Gastrocnemius medialis (tissue), 4 donors: ENCODE data around the gene ZNF700. TPM values are rescaled to one million over a fixed set of nuclear protein-coding genes. Genes with fewer than 3 reads are reported as not detected.
"Not testable (repeated sequence)": the region's sequence is repeated elsewhere in the genome, so short reads cannot be mapped to it uniquely, and the experiment has no call there.

Experiments used
- ATAC-seq, 2 donors: fragments of 150-250 bp; one replicate each; pipeline ENCODE4 v1.9.1; 2016
- DNase-seq, 2 donors: peaks; one replicate each; pipeline ENCODE4 v3.0.0-alpha.2; 2019
- H3K27ac ChIP-seq, 4 donors: fragments of 200-600 bp; sonication (generic); 1 replicate in 1 of 4; 2 replicates in 3 of 4; pipeline ENCODE4 v1.5.1; 2016 to 2018; ENCODE audit warnings: mild to moderate bottlenecking in 2 of 4, moderate library complexity in 1 of 4
- H3K27me3 ChIP-seq, 3 donors: fragments of 200-600 bp; sonication (generic) in 2 of 3; 1 replicate in 1 of 3; 2 replicates in 2 of 3; pipeline versions ENCODE4 v1.5.1 to v1.6.0; 2016 to 2019; ENCODE audit warnings: mild to moderate bottlenecking in 1 of 3, moderate library complexity in 1 of 3
- H3K36me3 ChIP-seq, 2 donors: fragments of 200-600 bp; sonication (generic) in 1 of 2; one replicate each; pipeline ENCODE4 v1.5.1; 2017 to 2018
- H3K4me1 ChIP-seq, 2 donors: fragments of 200-600 bp; sonication (generic) in 1 of 2; one replicate each; pipeline ENCODE4 v1.5.1; 2016 to 2017; ENCODE audit warnings: mild to moderate bottlenecking in 2 of 2
- H3K4me3 ChIP-seq, 4 donors: fragments of 200-600 bp; sonication (generic) in 3 of 4; 1 replicate in 1 of 4; 2 replicates in 3 of 4; pipeline ENCODE4 v1.5.1; 2016 to 2019; ENCODE audit warnings: mild to moderate bottlenecking in 2 of 4
- H3K9me3 ChIP-seq, 3 donors: fragments of 200-600 bp; sonication (generic) in 2 of 3; 1 replicate in 1 of 3; 2 replicates in 2 of 3; pipeline ENCODE4 v1.5.1; 2016 to 2019
- POLR2A ChIP-seq, 2 donors: fragments of 450-650 bp; IDR thresholded peaks; one replicate each; pipeline ENCODE4 v1.6.1; 2017; ENCODE audit warnings: antibody characterized with exemption in 2 of 2, mild to moderate bottlenecking in 2 of 2, moderate library complexity in 2 of 2
- in situ Hi-C, 4 donors: fragments of 200-750 bp; cut with MboI; loops; one replicate each; pipeline versions ENCODE4 v1.15.0 to v1.8.0; 2017; ENCODE audit warnings: low sequenced_read_pairs in 4 of 4
- intact Hi-C: fragments of 100-400 bp; cut with DNase I; formaldehyde crosslinking; loops from one replicate; pipeline ENCODE4 v1.15.1; 2023; ENCODE audit warnings: low total_unique reads
- total RNA-seq, 4 donors: library from RNA; depleted of rRNA; stranded (reverse); fragments of >200 nt; gene quantifications; one replicate each; pipeline versions ENCODE4 v1.1.0 to v1.2.3, GENCODE V29; 2016
- TF ChIP-seq, protein P1 (sequence below), 5 experiments: fragments of 450-650 bp in 3 of 5; fragments of 200-600 bp in 2 of 5; sonication (generic) in 2 of 5; IDR thresholded peaks in 4 of 5; conservative IDR thresholded peaks in 1 of 5; 1 replicate in 4 of 5; 2 replicates in 1 of 5; pipeline ENCODE4 v1.5.1; 2016 to 2019; ENCODE audit warnings: antibody characterized with exemption in 5 of 5, mild to moderate bottlenecking in 3 of 5, moderate library complexity in 3 of 5

Gene ZNF700
- total RNA-seq, 4 donors from 2014 or later: 1.3 to 5.8 (median 4.0) TPM

DNA sequence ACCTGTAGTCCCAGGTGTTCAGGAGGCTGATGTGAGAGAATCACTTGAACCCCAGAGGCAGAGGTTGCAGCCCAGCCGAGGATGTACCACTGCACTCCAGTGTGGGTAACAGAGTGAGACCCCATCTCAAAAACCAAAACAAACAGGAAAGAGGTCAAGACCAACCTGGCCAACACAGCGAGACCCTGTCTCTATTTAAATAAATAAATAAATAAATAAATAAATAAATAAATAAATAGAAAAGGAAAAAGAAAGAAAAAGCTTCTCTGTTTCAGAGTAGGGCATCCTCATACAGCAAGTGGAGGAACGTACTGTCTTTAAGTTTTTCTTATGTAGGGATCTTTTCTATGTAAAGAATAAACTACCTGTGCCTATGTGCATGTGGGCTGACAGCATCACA lies 2.3 kb downstream of the ZNF700 start:
- Histone ChIP-seq H3K27me3 (no peaks in the 10 kb centered on the region), H3K36me3 (no peaks in the 10 kb centered on the region), H3K27ac (no peak overlapping the region), H3K4me1 (peaks cover 4 to 20% of the 10 kb centered on the region in 2 donors), H3K4me3 (no peak overlapping the region), H3K9me3 (no peaks in the 10 kb centered on the region)
- DNase-seq (no peak), ATAC-seq (no peak)
- TF ChIP-seq POLR2A (IDR thresholded peaks at IDR 0.05): no peak
- TF ChIP-seq, protein P1, sequence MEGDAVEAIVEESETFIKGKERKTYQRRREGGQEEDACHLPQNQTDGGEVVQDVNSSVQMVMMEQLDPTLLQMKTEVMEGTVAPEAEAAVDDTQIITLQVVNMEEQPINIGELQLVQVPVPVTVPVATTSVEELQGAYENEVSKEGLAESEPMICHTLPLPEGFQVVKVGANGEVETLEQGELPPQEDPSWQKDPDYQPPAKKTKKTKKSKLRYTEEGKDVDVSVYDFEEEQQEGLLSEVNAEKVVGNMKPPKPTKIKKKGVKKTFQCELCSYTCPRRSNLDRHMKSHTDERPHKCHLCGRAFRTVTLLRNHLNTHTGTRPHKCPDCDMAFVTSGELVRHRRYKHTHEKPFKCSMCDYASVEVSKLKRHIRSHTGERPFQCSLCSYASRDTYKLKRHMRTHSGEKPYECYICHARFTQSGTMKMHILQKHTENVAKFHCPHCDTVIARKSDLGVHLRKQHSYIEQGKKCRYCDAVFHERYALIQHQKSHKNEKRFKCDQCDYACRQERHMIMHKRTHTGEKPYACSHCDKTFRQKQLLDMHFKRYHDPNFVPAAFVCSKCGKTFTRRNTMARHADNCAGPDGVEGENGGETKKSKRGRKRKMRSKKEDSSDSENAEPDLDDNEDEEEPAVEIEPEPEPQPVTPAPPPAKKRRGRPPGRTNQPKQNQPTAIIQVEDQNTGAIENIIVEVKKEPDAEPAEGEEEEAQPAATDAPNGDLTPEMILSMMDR (IDR thresholded peaks at IDR 0.05 in 4 of 5, conservative IDR thresholded peaks at IDR 0.05 in 1 of 5): no peak
- intact Hi-C loops: loop anchor here (10.0 kb wide), 1 partner anchor 138 kb away; the partner anchor contains the start of gene ZNF844
- in situ Hi-C loops: no loop called here

DNA sequence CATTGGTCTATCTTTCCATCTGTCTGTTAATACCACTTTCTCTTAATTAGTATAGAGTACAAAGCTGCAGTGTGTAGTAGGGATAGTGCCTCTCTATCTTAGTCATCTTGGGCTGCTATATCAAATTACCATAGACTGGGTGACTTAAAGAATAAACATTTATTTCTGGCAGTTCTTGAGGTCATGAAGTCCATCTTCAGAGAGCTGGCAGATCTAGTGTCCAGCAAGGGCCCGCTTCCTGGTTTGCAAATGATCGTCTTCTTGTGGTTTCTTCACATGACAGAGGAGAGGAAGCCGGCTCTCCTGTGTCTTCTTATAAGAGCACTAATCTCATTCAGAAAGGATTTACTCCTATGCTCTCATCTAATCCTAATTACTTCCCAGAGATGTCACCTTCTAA lies 6.1 kb downstream of the ZNF700 start:
- intact Hi-C loops: no loop called here
- no peak for TF ChIP-seq POLR2A (IDR thresholded peaks at IDR 0.05)
- TF ChIP-seq, protein P1 (IDR thresholded peaks at IDR 0.05 in 4 of 5, conservative IDR thresholded peaks at IDR 0.05 in 1 of 5): no peak
- no peak for ATAC-seq

GRCh38 chr19:11931513-11931912 lies 6.6 kb downstream of the ZNF700 start:
- TF ChIP-seq, protein P1 (IDR thresholded peaks at IDR 0.05 in 4 of 5, conservative IDR thresholded peaks at IDR 0.05 in 1 of 5): no peak
- TF ChIP-seq POLR2A (IDR thresholded peaks at IDR 0.05): no peak
- Histone ChIP-seq H3K9me3 (no peaks in the 10 kb centered on the region), H3K27ac (no peak overlapping the region), H3K36me3 (no peaks in the 10 kb centered on the region), H3K27me3 (no peaks in the 10 kb centered on the region), H3K4me1 (no peaks in the 10 kb centered on the region), H3K4me3 (no peak overlapping the region)
- intact Hi-C loops (no loop called here), in situ Hi-C loops (no loop called here)
- no peak for DNase-seq
- no peak for ATAC-seq

More for the DNA sequence above, 6.1 kb downstream of the ZNF700 start:
- Histone ChIP-seq H3K4me3 (no peak overlapping the region), H3K9me3 (no peaks in the 10 kb centered on the region), H3K4me1 (peaks cover under 1 to 4% of the 10 kb centered on the region in 2 donors), H3K27ac (no peak overlapping the region), H3K27me3 (no peaks in the 10 kb centered on the region), H3K36me3 (no peaks in the 10 kb centered on the region)
- in situ Hi-C loops: no loop called here
- no peak for DNase-seq

DNA sequence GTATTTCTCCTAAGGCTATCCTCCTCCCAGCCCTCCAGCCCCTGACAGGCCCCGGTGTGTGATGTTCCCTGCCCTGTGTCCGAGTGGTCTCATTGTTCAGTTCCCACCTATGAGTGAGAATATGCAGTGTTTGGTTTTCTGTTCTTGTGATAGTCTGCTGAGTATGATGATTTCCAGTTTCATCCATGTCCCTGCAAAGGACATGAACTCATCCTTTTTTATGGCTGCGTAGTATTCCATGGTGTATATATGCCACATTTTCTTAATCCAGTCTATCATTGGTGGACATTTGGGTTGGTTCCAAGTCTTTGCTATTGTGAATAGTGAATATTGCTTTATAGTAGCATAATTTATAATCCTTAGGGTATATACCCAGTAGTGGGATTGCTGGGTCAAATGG lies 10.9 kb downstream of the ZNF700 start:
- DNase-seq, H3K27me3 ChIP-seq, H3K9me3 ChIP-seq, H3K27ac ChIP-seq, H3K36me3 ChIP-seq, ATAC-seq, H3K4me1 ChIP-seq, in situ Hi-C loops, H3K4me3 ChIP-seq, intact Hi-C loops: not testable (repeated sequence)

DNA sequence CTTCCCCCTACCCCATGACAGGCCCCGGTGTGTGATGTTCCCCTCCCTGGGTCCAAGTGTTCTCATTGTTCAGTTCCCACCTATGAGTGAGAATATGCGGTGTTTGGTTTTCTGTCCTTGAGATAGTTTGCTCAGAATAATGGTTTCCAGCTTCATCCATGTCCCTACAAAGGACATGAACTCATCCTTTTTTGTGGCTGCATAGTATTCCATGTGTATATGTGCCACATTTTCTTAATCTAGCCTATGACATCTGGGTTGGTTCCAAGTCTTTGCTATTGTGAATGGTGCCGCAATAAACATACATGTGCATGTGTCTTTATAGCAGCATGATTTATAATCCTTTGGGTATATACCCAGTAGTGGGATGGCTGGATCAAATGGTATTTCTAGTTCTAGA lies 13.5 kb downstream of the ZNF700 start:
- in situ Hi-C loops, DNase-seq, ATAC-seq, H3K4me3 ChIP-seq, H3K27me3 ChIP-seq, H3K4me1 ChIP-seq, H3K27ac ChIP-seq, intact Hi-C loops: not testable (repeated sequence)
- H3K9me3 ChIP-seq: peaks cover 6 to 31% (median 15%) of the 10 kb centered on the region in 3 donors
- H3K36me3 ChIP-seq: peaks cover 0 to 17% of the 10 kb centered on the region in 2 donors

DNA sequence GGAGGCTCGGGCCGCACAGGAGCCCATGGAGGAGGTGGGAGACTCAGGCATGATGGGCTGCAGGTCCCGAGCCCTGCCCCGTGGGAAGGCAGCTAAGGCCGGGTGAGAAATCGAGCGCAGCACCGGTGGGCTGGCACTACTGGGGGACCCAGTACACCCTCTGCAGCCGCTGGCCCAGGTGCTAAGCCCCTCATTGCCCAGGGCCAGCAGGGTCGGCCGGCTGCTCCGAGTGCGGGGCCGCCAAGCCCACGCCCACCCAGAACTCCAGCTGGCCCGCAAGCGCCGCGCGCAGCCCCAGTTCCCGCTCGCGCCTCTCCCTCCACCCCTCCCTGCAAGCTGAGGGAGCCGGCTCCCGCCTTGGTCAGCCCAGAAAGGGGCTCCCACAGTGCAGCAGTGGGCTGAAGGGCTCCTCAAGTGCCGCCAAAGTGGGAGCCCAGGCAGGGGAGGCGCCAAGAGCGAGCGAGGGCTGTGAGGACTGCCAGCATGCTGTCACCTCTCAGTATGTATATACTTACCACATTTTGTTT lies 16.5 kb downstream of the ZNF700 start:
- H3K36me3 ChIP-seq: peaks cover 0 to 45% of the 10 kb centered on the region in 2 donors
- H3K27me3 ChIP-seq, intact Hi-C loops, H3K4me3 ChIP-seq, H3K4me1 ChIP-seq, DNase-seq, H3K27ac ChIP-seq, in situ Hi-C loops, ATAC-seq: not testable (repeated sequence)
- H3K9me3 ChIP-seq: peaks cover 12 to 60% (median 37%) of the 10 kb centered on the region in 3 donors
